ENCODE data around the gene FHIT.

FHIT gene

GRCh38 chr3:60001369-60001768 lies 1249.9 kb downstream of the FHIT start:
- Histone ChIP-seq H3K27me3 (ENCODE audit: control insufficient read depth, insufficient read depth, low read length) (no peaks in the 10 kb centered on the region), H3K9me3 (ENCODE audit: control insufficient read depth, low read length) (no peaks in the 10 kb centered on the region)
- TF ChIP-seq CTCF (IDR thresholded peaks at IDR 0.05) = no peak

GRCh38 chr3:60000311-60001105 lies 1250.7 kb downstream of the FHIT start:
- Histone ChIP-seq H3K9me3 (ENCODE audit: control insufficient read depth, low read length) (no peaks in the 10 kb centered on the region), H3K27me3 (ENCODE audit: control insufficient read depth, insufficient read depth, low read length) (no peaks in the 10 kb centered on the region), H3K4me1 (no peaks in the 10 kb centered on the region), H3K36me3 (ENCODE audit: control insufficient read depth, insufficient read depth, low read length) (no peaks in the 10 kb centered on the region), H2AFZ (no peak overlapping the region), H3K4me3 (ENCODE audit: low read depth, low read length) (no peak overlapping the region), H3K27ac (no peak overlapping the region), H3K9ac (no peak overlapping the region), H3K4me2 (ENCODE audit: low read length) (no peak overlapping the region), H3K79me2 (no peaks in the 10 kb centered on the region)
- TF ChIP-seq CTCF (IDR thresholded peaks at IDR 0.05) = no peak

More at GRCh38 chr3:60001369-60001768, 1249.9 kb downstream of the FHIT start:
- Histone ChIP-seq H3K79me2 (no peaks in the 10 kb centered on the region), H3K36me3 (ENCODE audit: control insufficient read depth, insufficient read depth, low read length) (no peaks in the 10 kb centered on the region), H3K9ac (no peak overlapping the region), H3K4me1 (no peaks in the 10 kb centered on the region), H3K4me3 (ENCODE audit: low read depth, low read length) (no peak overlapping the region), H3K27ac (no peak overlapping the region), H3K4me2 (ENCODE audit: low read length) (no peak overlapping the region), H2AFZ (no peak overlapping the region)

GRCh38 chr3:59998058-59998457 lies 1253.2 kb downstream of the FHIT start:
- TF ChIP-seq CTCF (IDR thresholded peaks at IDR 0.05) = no peak
- Histone ChIP-seq H3K4me3 (ENCODE audit: low read depth, low read length) (no peak overlapping the region), H2AFZ (no peak overlapping the region), H3K4me1 (no peaks in the 10 kb centered on the region), H3K27ac (no peak overlapping the region), H3K9me3 (ENCODE audit: control insufficient read depth, low read length) (no peaks in the 10 kb centered on the region), H3K27me3 (ENCODE audit: control insufficient read depth, insufficient read depth, low read length) (no peaks in the 10 kb centered on the region), H3K79me2 (no peaks in the 10 kb centered on the region), H3K4me2 (ENCODE audit: low read length) (no peak overlapping the region), H3K9ac (no peak overlapping the region), H3K36me3 (ENCODE audit: control insufficient read depth, insufficient read depth, low read length) (no peaks in the 10 kb centered on the region)

DNA sequence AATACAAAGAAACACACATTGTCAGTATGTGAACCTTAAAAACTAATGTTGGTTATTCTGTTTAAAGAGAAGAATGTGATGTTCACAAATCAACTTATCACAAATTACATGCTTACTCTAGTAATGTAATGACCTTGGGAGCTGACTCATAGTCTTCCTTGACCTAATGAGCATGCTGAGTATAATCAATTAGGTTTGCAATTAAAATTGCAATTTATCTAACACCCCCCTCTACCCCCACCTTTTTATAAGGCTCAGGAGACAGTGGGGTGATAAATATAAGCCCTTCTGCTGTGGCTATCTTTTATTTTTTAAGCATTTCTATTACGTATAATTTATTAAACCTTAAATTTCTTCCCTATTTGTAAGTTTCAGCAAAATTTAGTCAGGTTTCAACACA lies 1253.7 kb downstream of the FHIT start:
- H3K79me2 ChIP-seq = no peaks in the 10 kb centered on the region
- no peak overlapping the region for H3K9ac ChIP-seq
- H3K4me2 ChIP-seq (ENCODE audit: low read length) = no peak overlapping the region
- no peak overlapping the region for H3K27ac ChIP-seq
- no peak for TF ChIP-seq CTCF (IDR thresholded peaks at IDR 0.05)
- no peaks in the 10 kb centered on the region for H3K9me3 ChIP-seq (ENCODE audit: control insufficient read depth, low read length)
- no peaks in the 10 kb centered on the region for H3K4me1 ChIP-seq
- H2AFZ ChIP-seq = no peak overlapping the region
- no peaks in the 10 kb centered on the region for H3K27me3 ChIP-seq (ENCODE audit: control insufficient read depth, insufficient read depth, low read length)
- H3K36me3 ChIP-seq (ENCODE audit: control insufficient read depth, insufficient read depth, low read length) = no peaks in the 10 kb centered on the region
- no peak overlapping the region for H3K4me3 ChIP-seq (ENCODE audit: low read depth, low read length)

DNA sequence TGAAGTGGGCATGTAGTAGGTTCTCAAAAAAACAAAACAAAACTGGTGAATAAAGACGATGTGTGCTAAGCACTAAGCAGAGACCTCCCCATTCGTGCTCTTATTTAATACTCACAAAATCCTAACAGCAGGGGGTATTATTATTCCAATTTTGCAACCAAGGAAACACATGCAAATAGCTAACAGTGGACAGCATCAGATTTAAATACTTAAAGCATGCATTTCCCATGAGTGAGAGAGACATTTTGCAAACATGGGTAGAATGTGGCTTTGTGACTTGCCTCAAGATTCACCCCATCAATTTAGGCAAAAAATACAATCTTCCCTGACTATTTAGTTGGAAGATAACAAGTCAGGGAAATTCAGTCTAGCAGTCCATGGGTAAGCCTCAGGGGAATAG lies 1255.2 kb downstream of the FHIT start:
- TF ChIP-seq CTCF (IDR thresholded peaks at IDR 0.05) = no peak
- no peaks in the 10 kb centered on the region for H3K79me2 ChIP-seq

More for the DNA sequence above, 1255.2 kb downstream of the FHIT start:
- Histone ChIP-seq H3K9me3 (ENCODE audit: control insufficient read depth, low read length) (no peaks in the 10 kb centered on the region), H3K27me3 (ENCODE audit: control insufficient read depth, insufficient read depth, low read length) (no peaks in the 10 kb centered on the region), H2AFZ (no peak overlapping the region), H3K36me3 (ENCODE audit: control insufficient read depth, insufficient read depth, low read length) (no peaks in the 10 kb centered on the region), H3K4me3 (ENCODE audit: low read depth, low read length) (no peak overlapping the region), H3K4me2 (ENCODE audit: low read length) (no peak overlapping the region), H3K27ac (no peak overlapping the region), H3K9ac (no peak overlapping the region), H3K4me1 (no peaks in the 10 kb centered on the region)
